Stimulated activated CD8-positive, alpha-beta memory T cell treated with anti-CD3 and anti-CD28 coated beads, Interleukin-12 subunit alpha, Interleukin-12 subunit beta, amount 100 ng/mL, for 4 hours (primary cell): ENCODE data around the gene AIRE.
"Not testable (repeated sequence)": the region's sequence is repeated elsewhere in the genome, so short reads cannot be mapped to it uniquely, and the experiment has no call there.

Source experiments
- DNase-seq: peaks from one replicate; pipeline ENCODE4 v3.0.0-alpha.2; 2020; ENCODE audit warnings: low read depth

Gene AIRE

GRCh38 chr21:44285138-44285992 lies at the start of gene AIRE:
TSS of gene AIRE (plus strand) at chr21:44285876. CDS start at chr21:44286007, 131 bp downstream.
- DNase-seq = no peak

DNA sequence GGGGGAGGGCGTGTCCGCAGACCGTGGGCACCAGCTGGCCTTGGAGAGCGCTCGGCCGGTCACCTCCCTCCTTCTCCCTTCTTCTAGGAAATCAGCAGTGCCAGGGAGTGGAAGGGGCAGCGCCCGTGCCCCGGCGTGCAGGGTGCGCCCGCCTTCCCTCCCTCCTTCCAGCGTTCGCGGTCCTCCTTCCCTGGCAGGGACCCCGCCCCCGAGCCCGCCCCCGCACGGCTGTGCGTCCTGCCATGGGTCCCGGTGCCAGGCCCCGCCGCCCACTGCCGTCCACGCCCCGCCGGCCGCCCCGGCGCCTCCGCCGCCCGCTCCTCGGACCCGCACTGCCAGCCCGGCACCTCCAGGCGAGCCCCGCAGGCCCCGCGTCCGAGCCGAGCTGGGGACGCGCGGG lies 45.3 kb upstream of the AIRE start:
- DNase-seq = not testable (repeated sequence)

- not testable (repeated sequence) for DNase-seq
Observed at GRCh38 chr21:44240842-44241241, 44.8 kb upstream of the AIRE start, which contains the start of gene ICOSLG. TSS of gene ICOSLG (minus strand) at chr21:44240943. CDS start at chr21:44240817, 126 bp downstream.

DNA sequence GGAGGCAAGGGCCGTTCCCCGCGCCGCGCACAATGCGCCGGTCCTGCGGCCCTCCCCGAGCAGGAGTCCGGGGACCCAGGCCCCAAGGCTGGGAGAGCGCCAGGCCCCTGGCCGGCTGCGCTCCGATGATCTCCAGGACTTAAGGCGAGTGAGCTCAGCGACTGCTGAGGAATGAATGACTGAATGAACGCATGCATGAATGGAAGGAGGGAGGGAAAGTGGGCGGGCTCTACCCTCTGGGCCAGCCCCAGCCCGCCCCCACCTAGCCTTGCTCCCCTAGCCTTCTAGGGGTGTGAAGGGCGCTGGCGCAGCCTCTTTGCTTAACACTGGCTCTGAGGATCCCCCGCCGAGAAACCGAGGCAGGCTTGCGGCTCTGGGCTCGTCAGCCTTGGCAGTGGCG lies 44.4 kb upstream of the AIRE start:
- not testable (repeated sequence) for DNase-seq

GRCh38 chr21:44243980-44244379 lies 41.7 kb upstream of the AIRE start:
- not testable (repeated sequence) for DNase-seq

DNA sequence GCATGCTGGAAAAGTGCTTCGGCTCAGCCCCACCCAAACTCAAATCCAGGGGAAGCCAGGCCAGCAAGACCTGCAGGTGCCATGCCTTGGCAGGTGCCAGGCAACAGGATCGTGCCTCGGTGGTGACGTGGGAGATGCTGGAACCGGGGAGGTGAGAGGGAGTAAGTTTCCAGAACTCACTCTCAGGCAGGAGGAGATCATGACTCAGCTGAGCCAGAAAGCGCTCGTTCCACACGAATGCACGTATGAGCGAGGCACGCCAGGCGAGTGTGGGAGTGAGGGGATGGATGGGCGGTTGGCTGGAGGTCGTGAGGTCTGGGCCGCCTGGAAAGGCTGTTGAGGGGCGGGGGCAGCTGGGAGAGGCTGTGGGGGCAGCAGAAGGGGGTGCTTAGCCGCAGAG lies 37.8 kb upstream of the AIRE start:
- DNase-seq = not testable (repeated sequence)

- DNase-seq = not testable (repeated sequence)
Observed at GRCh38 chr21:44249204-44250037, 36.3 kb upstream of the AIRE start.

DNA sequence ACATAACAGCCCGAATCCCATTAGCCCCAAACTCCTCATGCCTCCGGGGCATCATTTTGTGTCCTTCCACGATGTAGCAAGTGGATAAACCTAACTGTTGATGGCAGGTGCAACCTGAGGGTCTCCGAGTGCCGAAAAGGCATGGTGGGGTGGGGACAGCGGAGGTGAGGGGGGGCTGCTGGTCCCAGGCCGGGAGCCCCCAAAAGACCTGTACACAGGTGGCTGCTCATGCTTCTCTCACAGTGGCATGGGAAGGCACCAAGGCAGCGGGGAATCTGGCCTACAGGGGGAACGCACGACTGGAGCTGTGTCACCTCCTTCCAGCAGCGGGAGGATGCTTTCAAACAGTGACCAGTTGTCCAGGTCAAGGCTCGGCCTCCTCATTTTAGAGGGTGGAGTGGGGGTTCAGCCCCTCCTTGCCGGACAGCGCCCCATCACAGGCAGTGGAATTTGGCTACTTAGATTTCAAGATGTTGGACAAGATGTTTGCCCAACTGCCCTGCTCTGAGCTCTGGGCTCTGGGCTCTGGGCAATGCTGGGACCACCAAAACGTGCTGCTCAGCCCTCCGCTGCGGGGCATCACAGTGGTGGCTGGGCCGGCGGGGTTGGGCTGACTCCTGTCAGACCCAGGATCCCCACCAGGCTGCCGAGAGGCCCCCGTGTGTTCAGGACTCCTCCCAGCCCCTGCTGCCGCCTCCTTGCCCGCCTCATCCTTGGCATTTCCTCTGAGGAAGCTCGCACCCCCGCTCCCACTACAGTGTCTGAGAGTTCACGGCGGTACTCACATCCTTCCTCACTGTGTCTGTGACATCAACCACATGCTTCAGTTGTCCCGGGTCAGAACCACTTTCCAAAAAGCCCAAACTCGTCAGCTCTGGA lies 31.6 kb upstream of the AIRE start:
- DNase-seq = no peak

- DNase-seq = no peak
Observed at GRCh38 chr21:44255511-44255981, 30.1 kb upstream of the AIRE start.

DNA sequence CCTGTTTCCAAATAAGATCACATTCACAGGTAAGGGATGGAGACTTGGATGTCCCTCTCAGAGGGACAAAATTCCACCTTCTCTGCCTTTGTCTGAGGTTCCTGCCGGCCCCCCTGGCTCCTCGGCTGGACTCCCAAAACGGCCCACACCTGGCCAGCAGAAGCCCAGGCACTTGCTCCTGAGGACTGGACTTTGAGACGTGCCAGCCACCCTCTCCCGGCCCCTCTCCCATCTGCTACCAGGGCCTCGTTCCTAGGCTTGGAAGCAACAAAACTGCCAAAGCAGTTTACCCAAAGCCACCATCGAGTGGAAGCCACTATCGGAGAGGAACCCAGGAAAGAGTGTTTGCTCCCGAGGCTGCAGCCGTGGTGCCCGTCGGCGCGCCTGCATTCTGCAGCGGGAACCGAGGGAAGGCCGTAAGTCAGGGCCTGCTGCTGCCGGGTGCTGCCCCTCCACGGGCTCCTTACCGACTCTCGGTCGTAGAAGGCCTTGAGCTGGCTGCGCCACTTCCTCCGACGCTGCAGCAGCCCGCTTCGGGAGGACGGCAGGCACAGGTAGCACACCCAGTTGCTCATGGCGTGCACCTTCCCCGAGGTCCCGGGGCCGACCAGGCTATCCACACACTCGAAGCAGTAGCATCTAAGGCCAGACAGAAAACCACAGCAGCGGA lies 27.5 kb upstream of the AIRE start:
- no peak for DNase-seq

DNA sequence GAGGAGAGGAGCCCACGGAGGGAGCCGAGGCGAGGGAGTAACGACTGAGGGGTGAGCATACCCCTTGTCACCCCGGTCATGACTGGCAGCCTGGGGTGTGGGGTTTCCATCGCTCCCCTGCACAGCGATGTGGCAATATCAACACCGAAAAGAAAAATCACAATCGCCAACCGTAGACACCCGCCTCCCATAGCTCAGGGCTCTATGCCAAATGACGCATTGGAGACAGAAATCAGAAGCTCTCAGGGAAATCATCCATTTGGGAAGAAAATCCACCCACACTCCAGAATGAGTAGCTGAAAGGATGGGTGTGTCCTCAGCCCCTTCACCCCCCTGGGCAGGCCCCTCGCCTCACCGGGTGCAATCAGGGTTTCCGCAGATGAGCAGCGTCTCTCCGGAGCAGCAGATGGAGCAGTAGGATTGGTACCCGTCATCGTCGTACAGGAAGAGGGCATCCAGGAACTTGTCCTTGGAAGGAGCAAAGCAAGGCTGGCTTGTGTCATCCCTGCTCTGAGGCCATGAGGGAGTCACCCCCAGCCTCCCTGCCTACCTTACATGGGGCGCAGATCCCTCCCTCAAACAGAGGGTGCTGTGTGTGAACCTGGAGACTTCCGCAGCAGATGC lies 26.5 kb upstream of the AIRE start:
- no peak for DNase-seq

GRCh38 chr21:44260066-44260465 lies 25.6 kb upstream of the AIRE start:
- DNase-seq = no peak

GRCh38 chr21:44260791-44261631 lies 24.7 kb upstream of the AIRE start:
- DNase-seq = no peak

GRCh38 chr21:44261675-44262295 lies 23.9 kb upstream of the AIRE start, which contains the start of gene DNMT3L:
TSS of gene DNMT3L (minus strand) at chr21:44261897. CDS start at chr21:44261259, 638 bp downstream.
- DNase-seq = no peak

DNA sequence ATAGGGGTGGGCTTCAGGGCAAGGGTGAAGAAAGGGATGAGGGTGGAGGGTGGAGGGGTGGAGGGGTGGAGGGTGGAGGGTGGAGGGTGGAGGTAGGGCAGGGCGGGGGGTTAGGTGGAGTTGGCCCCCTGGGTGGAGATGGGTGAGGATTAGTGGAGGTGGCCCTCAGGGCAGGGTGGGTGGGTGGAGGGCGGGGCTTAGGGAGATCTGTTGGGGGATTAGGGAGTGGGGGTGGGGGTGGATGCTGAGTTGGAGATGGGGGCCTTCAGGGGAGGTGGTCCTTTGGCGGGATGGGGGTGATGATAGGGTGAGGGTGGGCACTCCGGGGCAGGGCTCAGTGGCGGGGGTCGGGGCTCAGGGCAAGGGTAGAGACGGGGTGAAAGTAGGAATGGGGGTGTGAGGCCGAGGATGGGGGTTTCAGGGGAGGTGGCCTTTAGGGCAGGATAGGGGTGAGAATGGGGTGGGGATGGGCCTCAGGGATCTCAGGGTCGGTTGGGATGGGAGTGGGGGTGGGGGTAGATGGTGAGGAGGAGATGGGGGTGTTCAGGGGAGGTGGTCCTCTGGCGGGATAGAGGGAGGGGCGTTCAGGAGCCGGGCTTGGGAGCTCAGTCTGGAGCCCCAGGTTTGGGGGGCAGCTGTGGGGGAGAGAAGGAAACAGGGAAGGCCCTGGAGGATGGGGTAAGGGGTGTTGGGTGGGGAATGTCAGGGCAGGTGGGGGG lies 23.2 kb upstream of the AIRE start:
- DNase-seq = no peak

GRCh38 chr21:44263221-44263760 lies 22.4 kb upstream of the AIRE start:
- no peak for DNase-seq

- no peak for DNase-seq
Observed at GRCh38 chr21:44263768-44264167, 21.9 kb upstream of the AIRE start.

DNA sequence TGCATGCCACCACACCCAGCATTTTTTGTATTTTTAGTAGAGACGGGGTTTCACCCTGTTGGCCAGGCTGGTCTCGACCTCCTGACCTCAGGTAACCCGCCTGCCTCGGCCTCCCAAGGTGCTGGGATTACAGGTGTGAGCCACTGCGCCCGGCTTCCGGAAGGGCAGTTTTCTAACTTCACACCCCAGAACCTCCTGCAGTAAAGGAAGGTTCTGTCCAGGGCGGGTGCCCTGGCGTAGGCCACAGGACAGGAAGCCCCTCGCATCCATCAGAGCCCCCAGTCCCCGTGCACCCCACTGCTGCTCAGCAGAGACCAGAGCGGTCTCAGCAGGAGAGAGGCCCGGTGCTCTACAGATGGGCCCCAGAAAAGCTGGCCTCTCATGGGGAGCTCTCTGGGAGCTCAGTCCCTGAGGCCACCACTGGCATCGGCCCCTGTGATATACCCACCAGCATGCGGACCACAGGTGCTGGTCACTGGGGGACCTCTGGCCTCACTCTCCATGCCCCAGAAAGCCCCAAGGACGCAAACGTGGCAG lies 19.9 kb upstream of the AIRE start:
- no peak for DNase-seq
